DND-41 (cell line): Measurements from ENCODE around the gene HOXB7.

Source experiments
- ATAC-seq: fragments of 200-7000 bp; cut with Tn5 transposase; 3 replicates; pipeline ENCODE4 v1.9.1; 2021; ENCODE audit warnings: low read depth; ENCODE audit not compliant: insufficient read depth
- DNase-seq: peaks from one replicate; pipeline ENCODE4 v3.0.0-alpha.2; 2020
- H2AFZ ChIP-seq: 2 replicates; pipeline ENCODE4 v1.6.0; 2012; ENCODE audit warnings: low read depth, low read length
- H3K27ac ChIP-seq: 2 replicates; pipeline ENCODE4 v1.5.1; 2012; ENCODE audit warnings: low read length, inconsistent platforms
- H3K27me3 ChIP-seq: fragments of 200-600 bp; sonication (generic); 2 replicates; pipeline ENCODE4 v1.6.0; 2012; ENCODE audit warnings: low read length, mild to moderate bottlenecking, inconsistent platforms; ENCODE audit not compliant: insufficient read depth, poor library complexity
- H3K36me3 ChIP-seq: 2 replicates; pipeline ENCODE4 v1.5.1; 2012; ENCODE audit warnings: low read length, inconsistent platforms; ENCODE audit not compliant: insufficient read depth
- H3K4me1 ChIP-seq: 2 replicates; pipeline ENCODE4 v1.5.1; 2012; ENCODE audit warnings: mild to moderate bottlenecking, low read length; ENCODE audit not compliant: insufficient read depth
- H3K4me2 ChIP-seq: 2 replicates; pipeline ENCODE4 v1.6.0; 2012; ENCODE audit warnings: mild to moderate bottlenecking, moderate library complexity, low read length, inconsistent platforms; ENCODE audit not compliant: insufficient read depth
- H3K4me3 ChIP-seq, 2 experiments: fragments of 200-600 bp in 1 of 2; shearing (Covaris generic) in 1 of 2; 2 replicates each; pipeline ENCODE4 v1.5.1; 2012 to 2016; ENCODE audit warnings: inconsistent platforms in 2 of 2, low read length in 2 of 2, mild to moderate bottlenecking in 2 of 2, low read depth in 1 of 2, moderate library complexity in 1 of 2
- H3K79me2 ChIP-seq: 2 replicates; pipeline ENCODE4 v1.6.0; 2012; ENCODE audit warnings: low read length, inconsistent platforms; ENCODE audit not compliant: insufficient read depth
- H3K9ac ChIP-seq: 2 replicates; pipeline ENCODE4 v1.6.0; 2012; ENCODE audit warnings: low read depth, mild to moderate bottlenecking, inconsistent platforms, low read length, moderate library complexity
- H3K9me3 ChIP-seq: 2 replicates; pipeline ENCODE4 v1.5.1; 2012; ENCODE audit warnings: low read length, moderate library complexity, mild to moderate bottlenecking, inconsistent platforms; ENCODE audit not compliant: insufficient read depth, severe bottlenecking
- H4K20me1 ChIP-seq: 2 replicates; pipeline ENCODE4 v1.6.0; 2012; ENCODE audit warnings: low read length; ENCODE audit not compliant: insufficient read depth
- CTCF ChIP-seq: IDR thresholded peaks from 2 replicates; pipeline ENCODE4 v1.5.1; 2012; ENCODE audit warnings: borderline replicate concordance, low read length, moderate library complexity, mild to moderate bottlenecking; ENCODE audit not compliant: poor library complexity, severe bottlenecking; ENCODE audit errors: extremely low read depth
- EZH2 ChIP-seq: IDR thresholded peaks from 3 replicates; pipeline ENCODE4 v1.6.1; 2012; ENCODE audit warnings: borderline replicate concordance, low read depth, mild to moderate bottlenecking, moderate library complexity, low read length, inconsistent platforms; ENCODE audit not compliant: severe bottlenecking

The HOXB7 gene

GRCh38 chr17:48606892-48607614 is 3.8 kb downstream of the HOXB7 start:
- Histone ChIP-seq H3K9ac (no peak overlapping the region), H3K9me3 (no peaks in the 10 kb centered on the region), H4K20me1 (no peaks in the 10 kb centered on the region), H3K27me3 (peaks cover 13% of the 10 kb centered on the region), H2AFZ (no peak overlapping the region), H3K36me3 (no peaks in the 10 kb centered on the region), H3K4me1 (no peaks in the 10 kb centered on the region), H3K79me2 (no peaks in the 10 kb centered on the region), H3K4me3 (no peak overlapping the region), H3K27ac (no peak overlapping the region), H3K4me2 (no peak overlapping the region)
- no peak for DNase-seq
- no peak for ATAC-seq
- no peak for TF ChIP-seq CTCF

DNA sequence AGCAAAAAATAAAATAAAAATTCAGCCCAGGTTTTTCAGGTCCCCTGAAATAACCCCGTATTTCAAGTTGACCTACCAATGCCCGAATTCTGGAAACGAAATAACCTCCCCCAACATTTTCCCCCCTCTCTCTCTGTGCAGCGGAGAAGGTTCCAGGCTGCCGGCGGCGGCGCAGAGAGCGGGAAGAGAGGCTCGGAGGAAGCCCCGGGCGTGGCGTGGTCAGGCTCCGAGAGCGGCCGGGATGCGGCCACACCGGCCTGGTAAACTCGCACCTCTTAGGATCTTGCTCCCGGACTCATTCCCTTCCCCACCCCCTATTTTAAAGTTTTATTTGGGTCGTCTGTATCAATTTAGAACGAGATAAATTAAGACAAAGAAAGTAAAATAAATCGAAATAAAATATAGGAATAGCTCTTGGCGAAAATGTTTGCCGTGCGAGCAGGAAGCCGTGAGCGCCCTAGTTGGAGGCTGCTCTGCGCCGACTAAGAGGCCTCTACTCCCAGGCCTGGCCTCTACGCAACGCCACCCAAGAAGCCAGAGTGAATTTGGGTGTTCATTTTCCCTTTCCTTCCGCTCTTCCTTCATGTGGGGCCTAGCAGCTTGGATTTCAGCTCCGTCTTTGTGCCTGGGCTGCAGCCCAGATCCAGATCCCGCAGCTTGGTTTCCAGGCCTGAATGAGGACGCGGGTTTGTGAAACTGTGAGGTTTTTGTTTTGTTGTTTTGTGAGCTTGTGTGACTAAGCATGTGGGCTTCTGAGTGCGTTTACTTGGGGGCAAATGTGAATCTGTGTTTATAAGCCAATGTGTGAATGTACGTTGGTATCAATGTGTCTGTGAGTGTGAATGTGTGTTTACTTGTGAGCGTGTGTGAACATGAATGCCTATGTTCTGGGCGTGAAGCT is 4.6 kb downstream of the HOXB7 start:
- no peaks in the 10 kb centered on the region for H3K36me3 ChIP-seq
- no peak overlapping the region for H3K27ac ChIP-seq
- H3K79me2 ChIP-seq: no peaks in the 10 kb centered on the region
- no peak overlapping the region for H3K4me3 ChIP-seq
- H3K9ac ChIP-seq: no peak overlapping the region
- H3K9me3 ChIP-seq: no peaks in the 10 kb centered on the region
- H2AFZ ChIP-seq: no peak overlapping the region
- DNase-seq: no peak
- no peak overlapping the region for H3K4me2 ChIP-seq
- no peaks in the 10 kb centered on the region for H4K20me1 ChIP-seq
- peaks cover 11% of the 10 kb centered on the region for H3K27me3 ChIP-seq
- no peak for ATAC-seq
- no peaks in the 10 kb centered on the region for H3K4me1 ChIP-seq
- TF ChIP-seq CTCF: no peak

- H3K9me3 ChIP-seq: no peaks in the 10 kb centered on the region
- no peaks in the 10 kb centered on the region for H3K79me2 ChIP-seq
- H3K4me3 ChIP-seq: no peak overlapping the region
- ATAC-seq (no peak), DNase-seq (no peak)
- no peaks in the 10 kb centered on the region for H3K4me1 ChIP-seq
- peaks cover 11% of the 10 kb centered on the region for H3K27me3 ChIP-seq
- TF ChIP-seq EZH2 (no peak), CTCF (no peak)
- no peak overlapping the region for H3K9ac ChIP-seq
- no peak overlapping the region for H3K27ac ChIP-seq
- no peaks in the 10 kb centered on the region for H4K20me1 ChIP-seq
- no peak overlapping the region for H2AFZ ChIP-seq
- no peaks in the 10 kb centered on the region for H3K36me3 ChIP-seq
- no peak overlapping the region for H3K4me2 ChIP-seq
Measured at GRCh38 chr17:48605409-48605919, 5.4 kb downstream of the HOXB7 start.
